Measurements from ENCODE around the gene PPM1H.
"Not testable (repeated sequence)": the region's sequence is repeated elsewhere in the genome, so short reads cannot be mapped to it uniquely, and the experiment has no call there.

The PPM1H gene

DNA sequence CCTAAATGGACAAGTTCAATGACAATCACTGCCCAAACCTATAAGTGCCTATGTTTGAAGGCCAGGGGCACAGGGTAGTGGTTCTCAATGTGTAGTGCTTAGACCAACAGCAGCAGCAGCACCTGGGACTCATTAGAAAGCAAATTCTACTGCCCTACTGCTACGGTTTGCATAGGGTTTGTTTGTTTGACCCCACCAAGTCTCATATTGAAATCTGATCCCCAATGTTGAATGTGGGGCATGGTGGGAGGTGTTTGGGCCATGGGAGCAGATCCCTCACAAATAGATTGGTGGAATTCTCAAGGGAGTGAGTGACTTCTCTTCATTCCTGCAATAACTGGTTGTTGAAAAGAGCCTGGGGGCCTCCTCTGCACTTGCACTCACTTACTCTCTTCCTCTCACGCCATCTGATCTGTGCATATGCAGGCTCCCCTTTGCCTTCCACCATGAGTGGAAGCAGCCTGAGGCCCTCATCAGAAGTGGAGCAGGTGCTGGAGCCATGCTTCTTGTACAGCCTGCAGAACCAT lies 39.5 kb downstream of the PPM1H start:
- H3K4me3 ChIP-seq (ENCODE audit: low read depth, low read length), result no peak overlapping the region
- TF ChIP-seq CTCF (IDR thresholded peaks at IDR 0.05; ENCODE audit: borderline replicate concordance, insufficient read depth, low read depth, low read length), result no peak

DNA sequence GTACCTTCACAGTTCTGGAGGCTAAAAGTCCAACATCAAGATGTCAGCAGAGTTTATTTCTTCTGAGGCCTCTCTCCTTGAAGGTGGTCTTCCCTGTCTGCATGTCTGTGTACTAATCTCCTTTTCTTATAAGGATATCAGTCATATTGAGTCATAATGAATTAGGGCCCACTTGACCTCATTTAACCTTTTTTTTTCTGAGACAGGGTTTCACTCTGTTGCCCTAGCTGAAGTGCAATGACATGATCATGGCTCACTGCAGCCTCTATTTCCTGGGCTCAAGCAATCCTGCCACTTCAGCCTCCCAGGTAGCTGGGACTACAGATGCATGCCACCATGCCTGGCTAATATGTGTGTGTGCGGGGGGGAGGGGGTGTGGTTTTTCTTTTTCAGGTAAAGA lies 41.7 kb downstream of the PPM1H start:
- no peak overlapping the region for H3K4me3 ChIP-seq (ENCODE audit: low read depth, low read length)
- no peak for TF ChIP-seq CTCF (IDR thresholded peaks at IDR 0.05; ENCODE audit: borderline replicate concordance, insufficient read depth, low read depth, low read length)

DNA sequence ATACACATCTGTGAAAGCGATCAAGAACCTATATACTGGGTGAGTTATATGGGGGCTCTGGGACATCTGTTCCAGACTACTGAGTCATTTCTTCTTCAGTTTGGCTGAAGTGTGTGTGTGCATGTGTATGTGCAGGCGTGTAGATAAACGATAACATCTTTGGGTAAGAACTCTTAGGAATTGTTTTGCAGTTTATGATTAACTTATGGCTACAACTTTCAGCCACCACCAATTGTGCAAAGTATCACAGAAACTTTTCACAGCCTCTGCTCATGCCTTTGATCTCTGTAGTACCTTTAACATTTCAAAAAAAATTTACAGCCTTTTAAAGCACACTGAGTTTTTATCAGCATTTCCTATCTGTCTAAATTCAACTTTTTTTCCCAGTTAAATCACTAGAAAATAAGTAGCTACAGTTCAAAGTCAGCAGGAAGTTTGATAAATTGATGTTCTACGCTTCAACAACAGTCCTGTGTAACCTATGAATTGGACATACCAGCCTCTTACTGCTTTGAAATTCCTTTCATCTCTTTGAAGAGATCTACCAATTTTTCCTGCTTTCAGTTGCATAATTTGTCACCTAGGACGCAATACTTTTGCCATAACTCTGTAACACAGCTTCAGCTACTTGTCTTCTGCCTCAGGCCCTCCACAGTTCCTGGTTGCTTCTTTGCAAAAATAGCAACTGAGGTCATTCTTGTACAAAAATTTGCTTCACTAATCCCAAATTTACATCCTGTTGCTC lies 43.0 kb downstream of the PPM1H start:
- TF ChIP-seq CTCF (IDR thresholded peaks at IDR 0.05; ENCODE audit: borderline replicate concordance, insufficient read depth, low read depth, low read length), result no peak
- H3K4me3 ChIP-seq (ENCODE audit: low read depth, low read length), result no peak overlapping the region

DNA sequence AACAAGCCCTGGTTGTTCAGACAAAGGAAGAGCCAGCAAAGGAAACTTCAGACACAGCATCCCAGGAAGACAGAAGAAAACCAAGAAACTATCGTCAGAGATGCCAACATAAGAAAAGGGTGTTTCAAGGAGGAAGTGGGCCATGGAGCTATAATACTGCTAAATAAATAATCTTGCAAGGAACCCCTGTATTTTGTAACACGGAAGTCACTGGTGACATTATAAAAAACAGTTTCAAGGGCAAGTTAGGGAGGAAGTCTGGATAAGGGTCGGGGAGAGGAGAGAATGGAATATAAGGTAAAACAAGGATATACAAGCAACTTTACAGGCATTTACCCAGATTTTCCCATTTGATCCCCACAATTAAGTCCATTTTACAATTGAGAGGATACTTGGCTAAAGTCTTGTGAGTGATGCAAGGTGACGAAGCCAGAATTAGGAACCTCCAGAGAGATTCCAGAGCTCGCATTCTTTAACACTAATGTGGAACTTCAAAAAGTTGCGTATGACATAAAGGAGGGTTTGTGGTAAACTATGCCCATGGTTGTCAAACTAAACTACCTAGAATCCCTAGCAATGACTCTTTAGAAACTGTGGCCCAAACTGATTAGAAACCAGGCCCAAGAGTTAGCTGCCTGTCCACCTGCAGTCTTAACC lies 46.4 kb downstream of the PPM1H start:
- no peak overlapping the region for H3K4me3 ChIP-seq (ENCODE audit: low read depth, low read length)
- TF ChIP-seq CTCF (IDR thresholded peaks at IDR 0.05; ENCODE audit: borderline replicate concordance, insufficient read depth, low read depth, low read length), result no peak

- no peak overlapping the region for H3K4me3 ChIP-seq (ENCODE audit: low read depth, low read length)
- TF ChIP-seq CTCF (IDR thresholded peaks at IDR 0.05; ENCODE audit: borderline replicate concordance, insufficient read depth, low read depth, low read length), result no peak
These were observed 48.2 kb downstream of the PPM1H start for GRCh38 chr12:62886796-62887195.

DNA sequence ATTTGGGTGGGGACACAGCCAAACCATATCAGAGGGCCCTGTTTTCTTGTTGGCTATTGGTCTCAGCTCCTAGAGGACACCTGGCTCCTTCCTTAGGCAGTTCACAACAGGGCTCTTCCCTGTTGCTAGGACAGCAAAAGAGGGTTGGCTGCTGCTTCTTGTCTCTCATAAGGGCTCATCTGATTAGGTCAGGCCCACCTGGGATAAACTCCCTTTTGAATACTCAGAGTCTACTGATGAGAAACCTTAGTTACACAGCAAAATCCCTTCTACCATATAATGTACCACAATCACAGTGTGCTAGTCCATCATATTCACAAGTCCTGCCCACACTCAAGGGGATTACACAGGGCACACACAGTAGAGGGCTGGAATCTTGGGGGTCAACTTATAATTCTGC lies 49.7 kb downstream of the PPM1H start:
- TF ChIP-seq CTCF (IDR thresholded peaks at IDR 0.05; ENCODE audit: borderline replicate concordance, insufficient read depth, low read depth, low read length), result no peak
- H3K4me3 ChIP-seq (ENCODE audit: low read depth, low read length), result no peak overlapping the region

GRCh38 chr12:62884832-62885231 lies 50.1 kb downstream of the PPM1H start:
- H3K4me3 ChIP-seq (ENCODE audit: low read depth, low read length), result not testable (repeated sequence)

Data from GM12875 (cell line).